Neural progenitor cell (in vitro differentiated cells): Measurements from ENCODE around the gene PAX5. TPM values are rescaled to one million over a fixed set of nuclear protein-coding genes. Genes with fewer than 3 reads are reported as not detected.
A peak's percentile ranks its signal among the peaks of the same experiment; 100 is the strongest.

Experiments used
- DNase-seq: peaks from one replicate; pipeline ENCODE4 v3.0.0-alpha.2; 2016; ENCODE audit warnings: low spot score
- H2AFZ ChIP-seq: fragments of 200-600 bp; sonication (generic); replicated peaks from 2 replicates; pipeline ENCODE4 v1.6.1; 2016; ENCODE audit warnings: antibody characterized with exemption
- H3F3A ChIP-seq: fragments of 200-600 bp; sonication (generic); 2 replicates; pipeline ENCODE4 v1.6.1; 2016; ENCODE audit warnings: antibody characterized with exemption, low read depth
- H3K27ac ChIP-seq: fragments of 200-600 bp; sonication (generic); 2 replicates; pipeline ENCODE4 v1.5.1; 2016; ENCODE audit warnings: mild to moderate bottlenecking
- H3K27me3 ChIP-seq: fragments of 200-600 bp; sonication (generic); 2 replicates; pipeline ENCODE4 v1.6.1; 2016; ENCODE audit warnings: mild to moderate bottlenecking, moderate library complexity
- H3K36me3 ChIP-seq: fragments of 200-600 bp; sonication (generic); 2 replicates; pipeline ENCODE4 v1.5.1; 2016
- H3K4me1 ChIP-seq: fragments of 200-600 bp; sonication (generic); 2 replicates; pipeline ENCODE4 v1.6.1; 2016; ENCODE audit warnings: mixed run types
- H3K4me2 ChIP-seq: fragments of 200-600 bp; sonication (generic); 2 replicates; pipeline ENCODE4 v1.6.1; 2016
- H3K4me3 ChIP-seq: fragments of 200-600 bp; sonication (generic); 2 replicates; pipeline ENCODE4 v1.5.1; 2016
- H3K79me2 ChIP-seq: fragments of 200-600 bp; sonication (generic); 2 replicates; pipeline ENCODE4 v1.6.1; 2016; ENCODE audit warnings: low read depth
- H3K9ac ChIP-seq: fragments of 200-600 bp; sonication (generic); 2 replicates; pipeline ENCODE4 v1.6.1; 2016
- H3K9me3 ChIP-seq: fragments of 200-600 bp; sonication (generic); 2 replicates; pipeline ENCODE4 v1.5.1; 2016; ENCODE audit warnings: low read depth
- H4K20me1 ChIP-seq: fragments of 200-600 bp; sonication (generic); 2 replicates; pipeline ENCODE4 v1.6.1; 2016; ENCODE audit warnings: low read depth
- H3K27ac Mint-ChIP-seq: 3 replicates; pipeline ENCODE4 v1.8.0; 2021; ENCODE audit warnings: mixed read lengths
- H3K27me3 Mint-ChIP-seq: 2 replicates; pipeline ENCODE4 v1.8.0; 2022; ENCODE audit warnings: low read depth, mild to moderate bottlenecking, inconsistent platforms, moderate library complexity, mixed read lengths; ENCODE audit not compliant: insufficient read depth
- H3K36me3 Mint-ChIP-seq: 3 replicates; pipeline ENCODE4 v1.8.0; 2021; ENCODE audit warnings: mixed read lengths
- H3K4me1 Mint-ChIP-seq: 3 replicates; pipeline ENCODE4 v1.8.0; 2021; ENCODE audit warnings: mixed read lengths
- H3K4me3 Mint-ChIP-seq: 3 replicates; pipeline ENCODE4 v1.8.0; 2021; ENCODE audit warnings: mild to moderate bottlenecking, moderate library complexity, mixed read lengths
- H3K9me3 Mint-ChIP-seq: 3 replicates; pipeline ENCODE4 v1.8.0; 2020; ENCODE audit warnings: mixed read lengths
- CTCF ChIP-seq: fragments of 200-600 bp; sonication (generic); IDR thresholded peaks from 2 replicates; pipeline ENCODE4 v1.5.1; 2017; ENCODE audit warnings: antibody characterized with exemption, mild to moderate bottlenecking
- EZH2 ChIP-seq: fragments of 200-600 bp; sonication (generic); IDR thresholded peaks from 2 replicates; pipeline ENCODE4 v1.6.1; 2017; ENCODE audit warnings: antibody characterized with exemption, mild to moderate bottlenecking, moderate library complexity
- EZH2phosphoT487 ChIP-seq: fragments of 200-600 bp; sonication (generic); IDR thresholded peaks from 2 replicates; pipeline ENCODE4 v1.6.1; 2017; ENCODE audit warnings: antibody characterized with exemption
- total RNA-seq: library from RNA; depleted of rRNA; stranded (reverse); fragments of >200 nt; gene quantifications from 2 replicates; pipeline ENCODE4 v1.2.3, GENCODE V29; 2015; ENCODE audit warnings: low replicate concordance

Gene PAX5
- total RNA-seq, 1 donor from 2014 or later = not detected

- H3K27me3 Mint-ChIP-seq = peaks cover 11% of the 10 kb centered on the region
- H2AFZ ChIP-seq = no peak overlapping the region
- TF ChIP-seq EZH2phosphoT487 = no peak
- TF ChIP-seq CTCF = no peak
- TF ChIP-seq EZH2 = no peak
These were observed 74.1 kb downstream of the PAX5 start for GRCh38 chr9:36959681-36960574.

DNA sequence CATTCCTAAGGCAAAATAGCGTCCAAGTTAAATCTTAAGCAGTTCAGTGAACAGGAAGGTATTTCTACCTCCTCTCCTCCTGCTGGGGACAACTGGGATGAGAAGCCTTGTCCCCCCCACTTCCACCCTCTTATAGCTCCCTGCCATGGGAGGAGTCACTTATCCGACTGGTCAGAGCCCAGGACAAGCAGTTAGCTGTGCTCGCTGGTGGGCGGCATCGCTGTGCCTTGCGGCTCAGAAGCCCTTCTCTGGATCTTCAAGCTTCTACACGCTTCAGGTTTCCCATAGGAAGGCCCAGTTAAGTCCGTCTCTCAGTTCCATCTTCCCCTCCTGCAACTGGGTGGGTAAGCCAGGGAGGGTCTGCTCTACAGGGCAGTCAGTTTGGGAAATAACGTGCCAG, 77.2 kb downstream of the PAX5 start:
- peaks cover 20% of the 10 kb centered on the region for H3K36me3 Mint-ChIP-seq
- no peaks in the 10 kb centered on the region for H3K4me1 Mint-ChIP-seq
- Histone ChIP-seq H4K20me1 (no peaks in the 10 kb centered on the region), H3K4me2 (no peak overlapping the region), H3K4me3 (no peak overlapping the region), H3K27ac (no peak overlapping the region), H3K4me1 (peaks cover 10% of the 10 kb centered on the region), H2AFZ (no peak overlapping the region), H3K9me3 (no peaks in the 10 kb centered on the region), H3K36me3 (no peaks in the 10 kb centered on the region), H3F3A (no peaks in the 10 kb centered on the region), H3K9ac (no peak overlapping the region), H3K79me2 (no peaks in the 10 kb centered on the region), H3K27me3 (no peaks in the 10 kb centered on the region)
- H3K4me3 Mint-ChIP-seq = no peak overlapping the region
- peak; percentile 45 for DNase-seq
- H3K27me3 Mint-ChIP-seq = peaks cover 9% of the 10 kb centered on the region
- H3K27ac Mint-ChIP-seq = peak overlapping the region; percentile 32
- TF ChIP-seq CTCF (no peak), EZH2 (no peak), EZH2phosphoT487 (no peak)
- peaks cover 10% of the 10 kb centered on the region for H3K9me3 Mint-ChIP-seq

More at GRCh38 chr9:36959681-36960574, 74.1 kb downstream of the PAX5 start:
- peaks cover 13% of the 10 kb centered on the region for H3K36me3 Mint-ChIP-seq
- no peaks in the 10 kb centered on the region for H3K9me3 ChIP-seq
- H3F3A ChIP-seq = no peaks in the 10 kb centered on the region
- H3K4me3 Mint-ChIP-seq = no peak overlapping the region
- H3K79me2 ChIP-seq = no peaks in the 10 kb centered on the region
- no peak for DNase-seq
- H3K9me3 Mint-ChIP-seq = no peaks in the 10 kb centered on the region
- H3K4me1 Mint-ChIP-seq = no peaks in the 10 kb centered on the region
- no peak overlapping the region for H3K27ac Mint-ChIP-seq
- H3K9ac ChIP-seq = no peak overlapping the region
- H3K4me1 ChIP-seq = peaks cover 10% of the 10 kb centered on the region
- no peaks in the 10 kb centered on the region for H3K27me3 ChIP-seq
- H3K36me3 ChIP-seq = no peaks in the 10 kb centered on the region
- H4K20me1 ChIP-seq = no peaks in the 10 kb centered on the region
- H3K4me2 ChIP-seq = no peak overlapping the region
- no peak overlapping the region for H3K27ac ChIP-seq
- H3K4me3 ChIP-seq = no peak overlapping the region

DNA sequence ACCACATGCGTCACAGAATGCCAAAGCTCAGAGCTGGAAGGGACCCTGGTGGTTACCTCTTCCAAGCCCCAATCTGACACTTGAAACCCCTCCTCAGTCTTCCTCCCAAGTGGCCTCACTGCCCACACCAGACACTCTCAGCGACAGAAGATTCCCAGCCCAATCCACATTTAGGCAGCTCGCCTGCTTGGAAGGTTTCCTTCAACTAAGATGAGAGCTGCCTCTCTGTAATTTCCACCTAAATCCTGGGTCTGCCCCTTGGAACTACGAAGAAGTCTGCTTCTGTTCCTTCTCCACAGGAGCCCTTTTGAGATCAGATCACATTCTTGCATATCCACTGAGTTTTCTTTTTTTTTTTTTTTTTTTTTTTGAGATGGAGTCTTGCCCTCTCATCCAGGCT, 83.7 kb downstream of the PAX5 start:
- Histone ChIP-seq H4K20me1 (no peaks in the 10 kb centered on the region), H3F3A (no peaks in the 10 kb centered on the region), H3K36me3 (no peaks in the 10 kb centered on the region), H3K79me2 (no peaks in the 10 kb centered on the region), H3K27me3 (no peaks in the 10 kb centered on the region), H3K4me1 (peaks cover 9% of the 10 kb centered on the region), H3K4me3 (no peak overlapping the region), H3K27ac (no peak overlapping the region), H3K9me3 (no peaks in the 10 kb centered on the region), H3K4me2 (no peak overlapping the region), H3K9ac (no peak overlapping the region), H2AFZ (no peak overlapping the region)
- Mint-ChIP-seq H3K4me1 (peaks cover 3% of the 10 kb centered on the region), H3K9me3 (peaks cover 10% of the 10 kb centered on the region), H3K27me3 (peaks cover 3% of the 10 kb centered on the region), H3K36me3 (peaks cover 12% of the 10 kb centered on the region), H3K4me3 (no peak overlapping the region), H3K27ac (no peak overlapping the region)
- no peak for DNase-seq
- TF ChIP-seq EZH2 (no peak), EZH2phosphoT487 (no peak), CTCF (no peak)
